Stimulated activated CD8-positive, alpha-beta memory T cell treated with anti-CD3 and anti-CD28 coated beads, Interleukin-12 subunit alpha, Interleukin-12 subunit beta, amount 100 ng/mL, for 24 hours (primary cell): ENCODE measurements around the gene HHATL.

Source experiments
- DNase-seq: peaks from one replicate; pipeline ENCODE4 v3.0.0-alpha.2; 2020; ENCODE audit errors: extremely low read depth

HHATL gene

DNA sequence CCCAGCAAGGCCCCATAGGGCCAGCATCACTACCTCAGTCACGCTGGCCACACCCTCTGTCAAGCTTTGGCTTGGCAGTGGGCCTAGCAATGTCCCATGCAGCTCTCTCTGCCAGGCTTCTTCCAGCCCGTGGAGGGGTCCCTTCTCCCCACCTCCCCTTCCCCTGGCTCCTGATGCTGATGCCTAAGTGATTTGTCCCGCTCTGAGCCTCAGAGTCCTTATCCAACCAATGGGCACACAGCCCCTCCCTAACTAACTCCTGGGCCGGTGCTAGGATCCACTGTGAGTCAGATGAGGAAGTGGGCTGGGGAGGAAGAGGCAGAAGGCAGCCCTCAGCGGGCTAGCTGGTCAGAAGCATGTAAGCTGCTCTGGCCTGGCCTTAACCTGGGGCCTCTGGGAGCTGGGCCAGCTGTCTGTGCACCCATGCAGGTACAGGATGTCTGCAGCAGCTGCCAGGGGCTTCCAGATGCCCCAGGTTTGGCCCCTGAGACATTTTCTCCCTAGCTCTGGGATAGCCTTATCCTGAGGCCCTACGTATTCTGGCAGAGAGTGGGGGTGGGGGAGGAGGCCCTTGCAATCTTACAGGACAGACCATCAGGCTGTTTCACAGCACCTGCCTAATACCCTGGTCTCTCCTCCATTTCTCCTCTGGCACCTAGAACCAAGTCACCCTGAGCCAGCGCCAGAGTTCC lies 49.8 kb downstream of the HHATL start:
- DNase-seq = no peak

DNA sequence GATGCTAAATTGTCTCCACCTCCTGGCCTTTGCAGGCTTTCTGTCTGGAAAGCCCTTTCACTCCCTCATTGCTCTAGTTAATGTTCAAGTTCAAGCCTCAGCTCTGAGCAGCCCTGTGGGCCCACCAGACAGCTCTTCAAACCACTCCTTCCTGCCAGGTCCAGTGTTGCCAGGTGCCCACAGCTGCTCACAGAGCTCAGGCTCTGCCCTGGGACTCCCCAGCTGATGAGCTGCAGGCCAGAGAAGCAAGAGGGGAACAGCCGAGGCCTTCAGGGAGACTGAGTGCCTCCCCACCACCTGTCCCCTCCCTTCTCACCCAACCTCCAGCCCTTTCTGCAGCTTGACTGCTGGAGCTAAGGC lies 50.4 kb downstream of the HHATL start:
- DNase-seq = no peak

DNA sequence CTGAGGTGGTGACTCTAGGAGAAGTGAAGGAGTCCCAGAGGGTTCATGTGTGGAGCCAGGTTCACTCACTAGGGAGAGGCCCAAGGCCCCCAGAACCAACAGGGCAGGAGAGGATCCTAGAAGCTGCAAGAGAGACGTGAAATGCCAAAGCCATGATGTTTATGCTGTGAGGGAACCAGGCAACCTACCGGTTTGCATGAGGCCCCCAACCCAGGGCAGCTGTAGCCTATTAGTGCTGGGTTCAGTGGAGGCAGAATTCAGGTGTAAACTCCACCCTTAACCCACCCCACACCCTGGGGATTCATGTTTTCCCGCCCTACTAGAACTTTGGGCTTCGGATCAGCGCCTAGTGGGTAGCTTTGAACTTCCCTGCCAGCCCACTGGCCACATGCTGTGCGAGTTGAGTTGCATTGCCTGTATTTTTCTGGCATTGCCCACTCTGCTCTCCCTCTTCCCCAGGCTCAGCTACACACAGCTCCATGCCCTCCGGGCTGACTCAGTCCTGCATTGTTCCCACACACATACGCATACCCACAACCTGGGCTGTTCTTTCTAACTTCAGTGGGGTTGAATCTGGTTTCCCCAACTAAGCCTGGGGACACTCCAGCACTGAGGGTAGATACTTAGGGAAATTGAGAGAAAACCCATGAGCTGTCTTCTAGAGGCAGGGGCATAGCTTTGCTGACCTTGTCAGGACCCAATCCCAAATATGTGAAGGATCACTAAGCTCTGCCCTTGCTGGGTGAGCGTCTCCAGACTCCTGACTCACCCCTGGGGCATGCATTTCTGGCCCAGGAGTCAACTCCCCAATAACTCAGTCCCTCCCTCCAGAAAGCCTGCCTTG lies 51.1 kb downstream of the HHATL start:
- DNase-seq = no peak

DNA sequence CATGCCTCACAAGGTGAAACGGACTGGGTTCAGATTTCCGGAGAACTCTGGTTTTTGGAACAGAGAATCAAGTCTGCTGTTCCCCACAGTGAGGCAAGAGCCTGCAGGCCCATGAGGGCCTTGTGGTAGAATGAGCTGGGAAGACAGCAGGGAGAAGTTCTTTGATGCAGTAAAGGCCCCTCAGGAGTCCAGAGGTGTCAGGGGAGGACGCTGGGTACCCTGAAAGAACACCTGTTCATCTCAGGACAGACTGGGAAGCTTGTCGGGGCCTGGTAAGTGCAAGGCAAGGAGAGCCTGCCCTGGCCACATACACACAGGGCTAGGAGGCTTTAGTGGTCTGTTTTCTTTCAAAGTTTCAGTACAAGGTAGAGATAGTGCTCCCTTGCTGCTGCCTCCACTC lies 52.8 kb downstream of the HHATL start:
- no peak for DNase-seq

DNA sequence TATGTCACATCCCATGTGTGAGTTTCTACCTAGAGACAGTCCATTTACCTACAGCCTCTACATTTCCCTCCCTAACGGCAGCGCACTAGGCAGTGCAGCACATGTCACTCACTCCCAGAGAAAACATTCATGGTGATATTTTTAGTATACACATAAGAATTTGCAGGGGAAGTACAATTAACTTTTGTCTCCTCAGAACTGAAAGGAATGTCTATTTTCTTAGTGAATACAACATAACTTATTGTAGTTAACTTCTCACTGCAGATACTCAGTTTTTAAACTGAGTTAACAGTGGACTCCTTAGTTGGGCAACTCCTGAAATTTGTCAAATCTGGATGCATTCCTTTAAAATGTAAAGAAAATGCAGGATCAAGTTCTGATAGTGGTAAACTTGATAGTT lies 53.6 kb downstream of the HHATL start:
- DNase-seq = no peak

DNA sequence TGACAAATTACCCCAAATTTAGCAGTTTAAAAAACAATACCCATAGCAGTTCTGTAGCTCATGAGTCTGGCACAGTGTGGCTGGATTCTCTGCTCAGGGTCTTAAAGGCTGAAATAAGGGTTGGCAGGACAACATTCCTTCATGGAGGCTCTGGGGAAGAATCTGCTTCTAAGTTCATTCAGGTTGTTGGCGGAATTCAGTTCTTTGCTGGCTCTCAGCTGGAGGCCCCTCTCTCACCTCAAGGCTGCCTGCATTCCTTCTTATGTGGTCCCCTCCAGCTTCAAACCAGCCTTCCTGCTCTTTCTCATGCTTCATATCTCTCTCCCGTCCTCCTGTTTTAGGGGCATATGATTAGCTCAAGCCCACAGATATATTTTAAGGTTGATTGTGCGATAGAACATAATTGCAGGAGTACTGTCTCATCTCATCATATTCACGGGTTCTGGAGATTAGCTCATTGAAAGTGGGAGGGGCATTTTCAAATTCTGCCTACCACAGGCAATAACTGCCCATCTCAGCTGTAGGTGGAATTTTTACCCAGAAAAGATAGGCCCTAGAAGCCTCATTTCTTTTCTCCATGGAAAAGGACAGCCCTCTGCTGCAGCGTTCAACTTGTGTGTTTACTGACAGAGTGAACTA lies 54.7 kb downstream of the HHATL start:
- no peak for DNase-seq
